Breast epithelium (tissue), 4 donors: ENCODE data around the gene SPSB1. TPM values are rescaled to one million over a fixed set of nuclear protein-coding genes. Genes with fewer than 3 reads are reported as not detected.

Source experiments
- DNase-seq, 2 donors: peaks; one replicate each; pipeline ENCODE4 v3.0.0-alpha.2; 2019; ENCODE audit warnings: low spot score in 2 of 2
- H3K27ac ChIP-seq, 2 donors: fragments of 200-600 bp; sonication (generic) in 1 of 2; one replicate each; pipeline ENCODE4 v1.5.1; 2016 to 2019; ENCODE audit warnings: mild to moderate bottlenecking in 1 of 2
- H3K27me3 ChIP-seq, 2 donors: fragments of 200-600 bp; sonication (generic) in 1 of 2; one replicate each; pipeline versions ENCODE4 v1.5.1 to v1.6.0; 2017 to 2019; ENCODE audit warnings: control low read depth in 1 of 2, mild to moderate bottlenecking in 1 of 2
- H3K36me3 ChIP-seq: fragments of 200-600 bp; one replicate; pipeline ENCODE4 v1.5.1; 2019
- H3K4me1 ChIP-seq, 2 donors: fragments of 200-600 bp; sonication (generic); one replicate each; pipeline ENCODE4 v1.5.1; 2016 to 2019; ENCODE audit warnings: control low read depth in 1 of 2
- H3K4me3 ChIP-seq, 3 donors: fragments of 200-600 bp; sonication (generic); 1 replicate in 2 of 3; 2 replicates in 1 of 3; pipeline ENCODE4 v1.5.1; 2016 to 2019; ENCODE audit warnings: mild to moderate bottlenecking in 3 of 3, moderate library complexity in 2 of 3
- H3K9me3 ChIP-seq, 2 donors: fragments of 200-600 bp; sonication (generic) in 1 of 2; one replicate each; pipeline ENCODE4 v1.5.1; 2016 to 2019; ENCODE audit warnings: control low read depth in 1 of 2
- CTCF ChIP-seq, 3 donors: fragments of 450-650 bp; IDR thresholded peaks; one replicate each; pipeline ENCODE4 v1.5.1; 2016 to 2017; ENCODE audit warnings: antibody characterized with exemption in 3 of 3, mild to moderate bottlenecking in 3 of 3, moderate library complexity in 3 of 3
- POLR2A ChIP-seq: fragments of 450-650 bp; IDR thresholded peaks from one replicate; pipeline ENCODE4 v1.6.1; 2016; ENCODE audit warnings: antibody characterized with exemption, mild to moderate bottlenecking, moderate library complexity
- POLR2AphosphoS5 ChIP-seq, 3 donors: sonication (generic); formaldehyde crosslinking; IDR thresholded peaks; one replicate each; pipeline ENCODE4 v1.6.1; 2017; ENCODE audit warnings: antibody characterized with exemption in 3 of 3
- intact Hi-C: fragments of 100-400 bp; cut with DNase I; formaldehyde crosslinking; loops from one replicate; pipeline ENCODE4 v1.15.1; 2023; ENCODE audit warnings: low total_unique reads
- total RNA-seq, 3 donors: library from RNA; depleted of rRNA; stranded (reverse); fragments of >200 nt; gene quantifications; one replicate each; pipeline ENCODE4 v1.1.0, GENCODE V29; 2016

Gene SPSB1
- total RNA-seq, 3 donors from 2014 or later, result 30.6 to 52.5 (median 34.4) TPM

GRCh38 chr1:9375912-9376311 is 83.2 kb downstream of the SPSB1 start:
- Histone ChIP-seq H3K27ac (peak overlapping the region; percentile 64 to 79), H3K4me1 (no peaks in the 10 kb centered on the region), H3K4me3 (no peak overlapping the region), H3K36me3 (no peaks in the 10 kb centered on the region), H3K9me3 (no peaks in the 10 kb centered on the region), H3K27me3 (no peaks in the 10 kb centered on the region)
- DNase-seq, result no peak
- TF ChIP-seq POLR2A (no peak), CTCF (IDR thresholded peaks at IDR 0.05) (no peak), POLR2AphosphoS5 (IDR thresholded peaks at IDR 0.05) (no peak)
- intact Hi-C loops, result loop anchor here (1.0 kb wide), 1 partner anchor 20 kb away; no protein-coding TSS in a partner anchor

- no peak for DNase-seq
- Histone ChIP-seq H3K4me1 (no peaks in the 10 kb centered on the region), H3K27ac (peak overlapping the region; percentile 64 to 79), H3K27me3 (no peaks in the 10 kb centered on the region), H3K9me3 (no peaks in the 10 kb centered on the region), H3K4me3 (no peak overlapping the region), H3K36me3 (no peaks in the 10 kb centered on the region)
- intact Hi-C loops, result no loop called here
- TF ChIP-seq POLR2AphosphoS5 (IDR thresholded peaks at IDR 0.05) (no peak), POLR2A (no peak), CTCF (IDR thresholded peaks at IDR 0.05) (no peak)
Observed at GRCh38 chr1:9376430-9376829, 83.7 kb downstream of the SPSB1 start.

GRCh38 chr1:9376886-9377333 is 84.2 kb downstream of the SPSB1 start:
- no peaks in the 10 kb centered on the region for H3K4me1 ChIP-seq
- H3K36me3 ChIP-seq, result no peaks in the 10 kb centered on the region
- no peak for DNase-seq
- intact Hi-C loops, result no loop called here
- H3K4me3 ChIP-seq, result no peak overlapping the region
- peak overlapping the region; percentile 64 to 79 for H3K27ac ChIP-seq
- H3K9me3 ChIP-seq, result no peaks in the 10 kb centered on the region
- H3K27me3 ChIP-seq, result no peaks in the 10 kb centered on the region
- TF ChIP-seq POLR2AphosphoS5 (IDR thresholded peaks at IDR 0.05) (peak in 1 of 3 donors; percentile 59), CTCF (IDR thresholded peaks at IDR 0.05) (no peak), POLR2A (no peak)

DNA sequence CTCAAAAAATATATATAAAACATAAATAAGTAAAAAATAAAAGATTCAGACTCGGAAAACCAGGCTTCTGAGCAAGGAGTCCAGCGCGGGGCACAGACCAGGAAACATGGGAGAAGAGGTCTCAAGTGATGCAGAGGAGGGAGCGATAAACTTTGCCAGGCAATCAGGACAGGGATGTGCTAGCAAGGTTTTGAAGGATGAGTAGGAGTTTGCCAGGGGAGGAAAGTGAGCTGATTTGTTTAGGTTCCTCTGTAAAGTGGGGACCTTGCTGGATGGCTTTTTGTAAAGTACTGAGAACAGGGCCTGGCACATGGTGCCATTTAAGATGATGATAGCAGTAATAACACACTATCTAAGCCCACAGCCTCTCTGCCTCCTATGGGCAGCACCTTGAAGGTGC is 86.1 kb downstream of the SPSB1 start:
- no peak for TF ChIP-seq POLR2AphosphoS5 (IDR thresholded peaks at IDR 0.05)
- TF ChIP-seq CTCF (IDR thresholded peaks at IDR 0.05), result no peak
- TF ChIP-seq POLR2A, result no peak
- Histone ChIP-seq H3K4me3 (no peak overlapping the region), H3K27me3 (no peaks in the 10 kb centered on the region), H3K27ac (no peak overlapping the region), H3K9me3 (no peaks in the 10 kb centered on the region), H3K4me1 (no peaks in the 10 kb centered on the region), H3K36me3 (no peaks in the 10 kb centered on the region)
- intact Hi-C loops, result no loop called here
- DNase-seq, result no peak

DNA sequence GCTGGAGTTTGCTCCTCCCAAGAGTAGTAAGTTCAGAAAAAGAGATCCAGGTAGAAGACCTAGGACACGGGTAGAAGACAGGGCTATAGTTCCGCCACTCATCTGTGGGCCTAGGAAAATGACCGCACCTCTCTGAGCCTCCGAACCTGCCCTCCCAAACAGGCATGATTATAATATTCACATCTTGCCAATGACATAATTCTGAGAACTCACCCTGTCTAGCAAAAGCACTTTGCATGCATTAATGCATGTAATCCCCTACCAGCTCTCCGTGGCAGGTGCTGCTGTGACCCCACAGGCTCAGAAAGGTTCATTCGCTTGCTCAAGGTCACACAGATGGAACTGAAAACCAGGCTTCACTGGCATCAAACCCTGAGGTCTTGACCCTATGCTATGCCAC is 88.0 kb downstream of the SPSB1 start:
- intact Hi-C loops, result no loop called here
- H3K27ac ChIP-seq, result no peak overlapping the region
- H3K27me3 ChIP-seq, result no peaks in the 10 kb centered on the region
- no peaks in the 10 kb centered on the region for H3K9me3 ChIP-seq
- no peak for DNase-seq
- no peak overlapping the region for H3K4me3 ChIP-seq
- H3K4me1 ChIP-seq, result no peaks in the 10 kb centered on the region
- TF ChIP-seq CTCF (IDR thresholded peaks at IDR 0.05) (no peak), POLR2AphosphoS5 (IDR thresholded peaks at IDR 0.05) (no peak), POLR2A (no peak)
- no peaks in the 10 kb centered on the region for H3K36me3 ChIP-seq
